GM12878 (cell line): Measurements from ENCODE around the gene OR2A1.
"Not testable (repeated sequence)": the region's sequence is repeated elsewhere in the genome, so short reads cannot be mapped to it uniquely, and the experiment has no call there.

Source experiments
- EZH2 ChIP-seq: IDR thresholded peaks from 2 replicates; pipeline ENCODE4 v1.6.1; 2012; ENCODE audit warnings: low read depth, mild to moderate bottlenecking, control low read depth, inconsistent platforms, low read length, borderline replicate concordance; ENCODE audit not compliant: control insufficient read depth
- MTA3 ChIP-seq: IDR thresholded peaks from 2 replicates; pipeline ENCODE4 v1.6.1; 2012; ENCODE audit warnings: low read length, inconsistent platforms, borderline replicate concordance
- TF ChIP-seq, protein P1 (sequence below): fragments of 450-650 bp; IDR thresholded peaks from 2 replicates; pipeline ENCODE4 v1.6.1; 2016; ENCODE audit warnings: mild to moderate bottlenecking

DNA sequence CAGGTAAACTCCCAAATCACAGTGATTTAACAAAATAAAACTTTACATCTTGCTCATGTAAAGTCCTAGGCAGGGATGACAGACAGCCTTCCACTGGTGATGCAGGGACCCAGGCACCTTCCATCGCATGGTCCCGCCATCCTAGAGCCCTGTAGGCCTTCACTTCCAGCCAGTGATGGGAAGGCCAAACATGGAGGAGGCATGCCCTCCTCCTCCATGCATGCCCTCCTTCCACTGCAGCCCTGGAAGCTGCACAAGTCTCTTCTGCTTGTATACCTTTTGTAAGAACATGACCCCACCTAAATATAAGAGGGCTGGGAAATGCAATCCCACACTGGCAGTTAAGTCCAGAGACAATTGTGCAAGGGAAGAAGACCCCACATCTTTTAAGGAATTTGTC, 2.5 kb upstream of the OR2A1 start:
- not testable (repeated sequence) for TF ChIP-seq EZH2, MTA3
- TF ChIP-seq, protein P1, sequence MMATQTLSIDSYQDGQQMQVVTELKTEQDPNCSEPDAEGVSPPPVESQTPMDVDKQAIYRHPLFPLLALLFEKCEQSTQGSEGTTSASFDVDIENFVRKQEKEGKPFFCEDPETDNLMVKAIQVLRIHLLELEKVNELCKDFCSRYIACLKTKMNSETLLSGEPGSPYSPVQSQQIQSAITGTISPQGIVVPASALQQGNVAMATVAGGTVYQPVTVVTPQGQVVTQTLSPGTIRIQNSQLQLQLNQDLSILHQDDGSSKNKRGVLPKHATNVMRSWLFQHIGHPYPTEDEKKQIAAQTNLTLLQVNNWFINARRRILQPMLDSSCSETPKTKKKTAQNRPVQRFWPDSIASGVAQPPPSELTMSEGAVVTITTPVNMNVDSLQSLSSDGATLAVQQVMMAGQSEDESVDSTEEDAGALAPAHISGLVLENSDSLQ = not testable (repeated sequence)
